ENCODE data around the gene CACNA1I.

The CACNA1I gene

GRCh38 chr22:39568278-39568981 is 2.1 kb upstream of the CACNA1I start:
- TF ChIP-seq CTCF (IDR thresholded peaks at IDR 0.05; ENCODE audit: borderline replicate concordance, control extremely low read depth, extremely low read depth, insufficient read depth, missing control alignments): no peak
- in situ Hi-C loops (cut with MboI; ENCODE audit: low sequenced_read_pairs, unreplicated experiment): no loop called here
- DNase-seq (ENCODE audit: low spot score): no peak

- DNase-seq (ENCODE audit: low spot score): no peak
- in situ Hi-C loops (cut with MboI; ENCODE audit: low sequenced_read_pairs, unreplicated experiment): no loop called here
- no peak for TF ChIP-seq CTCF (IDR thresholded peaks at IDR 0.05; ENCODE audit: borderline replicate concordance, control extremely low read depth, extremely low read depth, insufficient read depth, missing control alignments)
These were observed 1.5 kb upstream of the CACNA1I start for GRCh38 chr22:39569066-39569465.

GRCh38 chr22:39570226-39570625 is 327 bp upstream of the CACNA1I start:
- TF ChIP-seq CTCF (IDR thresholded peaks at IDR 0.05; ENCODE audit: borderline replicate concordance, control extremely low read depth, extremely low read depth, insufficient read depth, missing control alignments): no peak
- in situ Hi-C loops (cut with MboI; ENCODE audit: low sequenced_read_pairs, unreplicated experiment): no loop called here
- no peak for DNase-seq (ENCODE audit: low spot score)

GRCh38 chr22:39571538-39571937 is 985 bp downstream of the CACNA1I start:
- DNase-seq (ENCODE audit: low spot score): no peak
- in situ Hi-C loops (cut with MboI; ENCODE audit: low sequenced_read_pairs, unreplicated experiment): no loop called here
- no peak for TF ChIP-seq CTCF (IDR thresholded peaks at IDR 0.05; ENCODE audit: borderline replicate concordance, control extremely low read depth, extremely low read depth, insufficient read depth, missing control alignments)

DNA sequence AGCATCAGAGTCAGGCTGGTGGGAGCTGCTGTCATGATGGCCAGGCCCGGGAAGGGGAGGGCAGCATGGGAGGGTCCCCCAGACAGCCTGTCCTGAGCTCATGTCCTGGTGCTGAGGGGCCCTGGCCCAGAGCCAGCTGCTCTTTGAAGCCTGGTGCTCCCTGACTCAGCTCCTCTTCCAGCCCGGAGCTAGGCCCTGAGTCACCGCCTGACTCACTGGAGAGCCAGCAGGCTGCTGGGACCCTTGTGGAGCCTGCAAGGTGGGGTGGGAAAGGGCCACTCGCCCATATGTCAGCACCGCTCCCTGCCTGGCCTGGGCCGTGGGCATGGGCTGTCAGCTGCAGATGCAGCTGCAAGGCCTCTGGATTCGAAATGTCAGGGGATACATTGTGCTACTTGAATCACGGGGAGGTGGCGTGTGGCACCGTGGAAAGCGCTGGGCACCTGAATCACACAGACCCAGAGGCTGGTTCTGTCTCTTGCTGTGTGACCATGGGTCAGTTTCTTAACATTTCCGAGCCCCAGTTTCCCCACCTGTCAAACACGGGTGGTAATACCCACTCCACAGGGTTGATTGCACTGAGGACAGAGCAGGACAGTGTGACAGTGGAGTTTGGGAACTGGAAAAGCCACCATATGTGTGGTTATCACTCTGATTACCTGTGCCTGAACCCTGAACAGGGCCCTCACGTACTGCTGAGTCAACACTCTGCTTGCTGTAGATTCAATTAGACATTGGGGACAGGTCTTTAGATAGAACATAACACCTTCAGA is 4.4 kb downstream of the CACNA1I start:
- no peak for TF ChIP-seq CTCF (IDR thresholded peaks at IDR 0.05; ENCODE audit: borderline replicate concordance, control extremely low read depth, extremely low read depth, insufficient read depth, missing control alignments)
- no peak for DNase-seq (ENCODE audit: low spot score)
- in situ Hi-C loops (cut with MboI; ENCODE audit: low sequenced_read_pairs, unreplicated experiment): no loop called here

- in situ Hi-C loops (cut with MboI; ENCODE audit: low sequenced_read_pairs, unreplicated experiment): no loop called here
- TF ChIP-seq CTCF (IDR thresholded peaks at IDR 0.05; ENCODE audit: borderline replicate concordance, control extremely low read depth, extremely low read depth, insufficient read depth, missing control alignments): no peak
These were observed 4.9 kb downstream of the CACNA1I start for GRCh38 chr22:39575552-39575825.

More at GRCh38 chr22:39575552-39575825, 4.9 kb downstream of the CACNA1I start:
- no peak for DNase-seq (ENCODE audit: low spot score)
